C4-2B (cell line): ENCODE data around the gene ZNF580.

Experiments
- CTCF ChIP-seq: fragments of 450-650 bp; conservative IDR thresholded peaks from 2 replicates; pipeline ENCODE4 v1.5.1; 2017; ENCODE audit warnings: mild to moderate bottlenecking
- ZFX ChIP-seq: fragments of 450-650 bp; IDR thresholded peaks from 2 replicates; pipeline ENCODE4 v1.6.1; 2017

DNA sequence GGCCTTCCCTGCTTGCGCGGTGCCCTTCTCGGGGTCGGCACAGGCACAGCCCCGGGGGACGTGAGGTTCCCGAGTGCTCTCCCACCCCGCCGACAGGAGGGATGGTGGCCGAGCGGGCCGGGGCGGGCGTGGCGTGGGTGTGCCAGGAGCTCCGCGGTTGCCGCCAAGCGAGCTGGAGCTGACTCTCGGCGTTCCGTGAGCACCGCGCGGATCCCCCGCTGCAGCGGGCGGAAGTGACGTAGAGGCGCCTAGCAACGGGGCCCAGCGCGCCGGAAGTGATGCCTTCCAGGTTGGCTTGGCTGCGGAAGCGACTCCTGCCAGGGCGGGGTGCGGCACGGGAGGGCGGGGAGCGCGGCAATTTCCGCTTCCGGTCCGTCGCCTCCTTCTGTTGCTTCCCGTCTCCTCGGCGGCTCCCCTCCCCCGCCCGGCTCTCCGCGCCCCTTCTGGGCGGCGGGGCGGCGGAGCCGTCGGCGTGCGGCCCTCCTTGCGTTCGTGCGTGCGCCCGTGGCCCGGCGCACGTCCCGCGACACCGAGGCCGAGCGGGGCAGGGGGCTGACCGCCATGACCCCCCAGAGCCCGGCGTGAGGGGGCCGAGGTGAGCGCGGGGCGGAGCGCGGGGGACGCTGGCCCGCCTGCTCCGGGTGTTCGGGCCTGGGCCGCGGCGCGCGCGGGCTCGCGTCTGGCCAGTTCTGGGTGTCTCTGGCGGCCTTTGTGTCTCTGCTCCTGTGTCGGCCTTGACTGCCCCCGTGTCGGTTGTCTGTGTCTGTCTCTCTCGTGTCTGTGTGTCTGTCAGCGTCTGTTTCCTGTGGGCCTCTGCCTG lies 34.2 kb downstream of the ZNF580 start, which contains the start of gene EPN1:
- no peak for TF ChIP-seq CTCF
- TF ChIP-seq ZFX, result peak; percentile 88; the same call in 1 of the 2 replicates
